ENCODE measurements around the gene CTSO.

The CTSO gene

GRCh38 chr4:155966731-155967395 is 13.2 kb upstream of the CTSO start:
- no peak overlapping the region for H3K4me3 ChIP-seq (replicated peaks in 1 of 2; ENCODE audit: low read depth in 2 of 2, low read length in 2 of 2)
- peak; percentile 20 to 29 for DNase-seq (ENCODE audit: low read depth in 2 of 2)
- TF ChIP-seq CTCF (IDR thresholded peaks at IDR 0.05; ENCODE audit: low read depth, low read length) = no peak

GRCh38 chr4:155966171-155966570 is 12.5 kb upstream of the CTSO start:
- no peak for DNase-seq (ENCODE audit: low read depth in 2 of 2)
- TF ChIP-seq CTCF (IDR thresholded peaks at IDR 0.05; ENCODE audit: low read depth, low read length) = no peak
- no peak overlapping the region for H3K4me3 ChIP-seq (replicated peaks in 1 of 2; ENCODE audit: low read depth in 2 of 2, low read length in 2 of 2)

- peak; percentile 24 to 48 for DNase-seq (ENCODE audit: low read depth in 2 of 2)
- no peak overlapping the region for H3K4me3 ChIP-seq (replicated peaks in 1 of 2; ENCODE audit: low read depth in 2 of 2, low read length in 2 of 2)
Measured at GRCh38 chr4:155964016-155964891, 10.6 kb upstream of the CTSO start.

GRCh38 chr4:155962767-155963166 is 9.1 kb upstream of the CTSO start:
- no peak for TF ChIP-seq CTCF (IDR thresholded peaks at IDR 0.05; ENCODE audit: low read depth, low read length)
- H3K4me3 ChIP-seq (replicated peaks in 1 of 2; ENCODE audit: low read depth in 2 of 2, low read length in 2 of 2) = no peak overlapping the region
- DNase-seq (ENCODE audit: low read depth in 2 of 2) = no peak

More at GRCh38 chr4:155964016-155964891, 10.6 kb upstream of the CTSO start:
- TF ChIP-seq CTCF (IDR thresholded peaks at IDR 0.05; ENCODE audit: low read depth, low read length) = no peak

GRCh38 chr4:155961575-155961974 is 7.9 kb upstream of the CTSO start:
- no peak for DNase-seq (ENCODE audit: low read depth in 2 of 2)
- H3K4me3 ChIP-seq (replicated peaks in 1 of 2; ENCODE audit: low read depth in 2 of 2, low read length in 2 of 2) = no peak overlapping the region
- TF ChIP-seq CTCF (IDR thresholded peaks at IDR 0.05; ENCODE audit: low read depth, low read length) = no peak

- no peak overlapping the region for H3K4me3 ChIP-seq (replicated peaks in 1 of 2; ENCODE audit: low read depth in 2 of 2, low read length in 2 of 2)
- peak; percentile 84 to 85 for DNase-seq (ENCODE audit: low read depth in 2 of 2)
- no peak for TF ChIP-seq CTCF (IDR thresholded peaks at IDR 0.05; ENCODE audit: low read depth, low read length)
Measured at GRCh38 chr4:155960522-155960921, 6.9 kb upstream of the CTSO start.

Data from cardiac fibroblast (primary cell).